Pericardium fibroblast (primary cell): ENCODE data around the gene GPR107. TPM values are rescaled to one million over a fixed set of nuclear protein-coding genes. Genes with fewer than 3 reads are reported as not detected.

Experiments used
- total RNA-seq: library from RNA; depleted of rRNA; stranded (reverse); fragments of >200 nt; gene quantifications from 2 replicates; pipeline ENCODE4 v1.2.3, GENCODE V29; 2015

The GPR107 gene
- total RNA-seq = 22.1 and 24.3 TPM in 2 replicates

GRCh38 chr9:130053504-130054324 lies at the start of gene GPR107:
Gene GPR107 (plus strand): TSS chr9:130053906. CDS start chr9:130053933, 27 bp downstream.

GRCh38 chr9:130042885-130043653 lies 10.6 kb upstream of the GPR107 start, which contains the start of gene FNBP1:
Gene FNBP1 (minus strand): TSS chr9:130043189. CDS start chr9:130042975, 214 bp downstream.

GRCh38 chr9:130172161-130172857 lies 118.6 kb downstream of the GPR107 start, which contains the start of gene NCS1:
Gene NCS1 (plus strand): TSS chr9:130172404. CDS start chr9:130172664, 260 bp downstream.

Other genes with a start within 250 kb of the GPR107 start
- gene TOR1A, start 229.8 kb upstream of the GPR107 start, total RNA-seq = 53.1 and 56.8 TPM in 2 replicates
- 35.2 and 40.5 TPM in 2 replicates for gene C9orf78, start 218.6 kb upstream of the GPR107 start, total RNA-seq
- 8.1 and 15.2 TPM in 2 replicates for gene USP20, start 218.4 kb upstream of the GPR107 start, total RNA-seq
- 21.3 and 31.7 TPM in 2 replicates for gene FNBP1, start 10.7 kb upstream of the GPR107 start, total RNA-seq
- 20.3 and 24.1 TPM in 2 replicates for gene NCS1, start 118.5 kb downstream of the GPR107 start, total RNA-seq
- gene HMCN2, start 211.9 kb downstream of the GPR107 start, total RNA-seq = under 0.01 TPM in 1 of 2 replicates, not detected in the other